ENCODE data around the gene PRAC1. TPM values are rescaled to one million over a fixed set of nuclear protein-coding genes. Genes with fewer than 3 reads are reported as not detected.

Gene PRAC1
- total and polyA plus RNA-seq, 2 of the 8 experiments (the other 6 are each of a cell fraction or from before 2014, with no cell fraction given) = not detected

DNA sequence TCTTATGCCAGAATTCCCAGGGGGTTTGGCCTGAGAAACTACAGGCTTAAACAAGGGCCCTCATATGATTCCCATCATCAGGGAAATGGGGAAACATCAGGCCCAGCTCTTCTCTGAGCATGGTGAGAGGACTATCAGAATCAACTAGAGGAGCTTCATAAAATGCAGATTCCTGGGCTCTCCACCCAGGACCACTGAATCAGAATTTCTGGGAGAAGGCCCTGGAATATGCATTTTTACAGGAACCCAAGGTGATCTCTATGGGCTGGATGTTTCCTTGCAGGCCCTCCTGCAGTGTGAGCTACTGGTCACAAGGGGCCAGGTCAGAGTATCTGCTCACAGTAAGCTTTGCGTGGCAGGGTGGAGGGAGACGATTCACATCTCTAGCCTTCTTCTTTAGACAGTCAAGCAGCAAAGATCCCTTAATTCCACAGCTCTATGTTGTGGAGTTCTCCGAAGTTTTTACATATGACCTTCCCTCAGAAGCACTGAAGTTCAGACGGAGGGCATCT lies 45.0 kb upstream of the PRAC1 start:
- Histone ChIP-seq H2AK5ac (ENCODE audit: low read depth, low read length) (no peak overlapping the region), H3K27me3 (replicated peaks in 1 of 4; ENCODE audit: control insufficient read depth in 3 of 4, extremely low read depth in 1 of 4, insufficient read depth in 3 of 4, low read length in 3 of 4) (peaks cover under 1 to 4% (median 2%) of the 10 kb centered on the region in 4 experiments; a peak in 5 of 7 replicates), H3K9me3 (ENCODE audit: insufficient read depth in 2 of 2, low read depth in 1 of 2, low read length in 1 of 2) (no peaks in the 10 kb centered on the region), H4K20me1 (replicated peaks in 1 of 2; ENCODE audit: control insufficient read depth in 1 of 2, insufficient read depth in 2 of 2, low read length in 2 of 2) (peaks cover 0 to 2% of the 10 kb centered on the region in 2 experiments), H3K9ac (replicated peaks in 1 of 4; ENCODE audit: extremely low read depth in 1 of 4, low read depth in 3 of 4, low read length in 3 of 4) (no peak overlapping the region), H2BK20ac (ENCODE audit: low read length) (no peak overlapping the region), H3K14ac (ENCODE audit: insufficient read length) (no peak overlapping the region), H3K79me2 (ENCODE audit: control insufficient read depth in 1 of 2, insufficient read depth in 2 of 2, low read length in 2 of 2) (no peaks in the 10 kb centered on the region), H2BK15ac (ENCODE audit: low read length) (no peak overlapping the region), H3K27ac (ENCODE audit: low read depth, low read length) (no peak overlapping the region), H3K36me3 (ENCODE audit: control insufficient read depth in 2 of 4, insufficient read depth in 4 of 4, low read length in 3 of 4) (no peaks in the 10 kb centered on the region), H3K23me2 (ENCODE audit: low read depth, low read length) (no peaks in the 10 kb centered on the region), H3K4me3 (ENCODE audit: extremely low read depth in 1 of 4, insufficient read depth in 2 of 4, low read depth in 3 of 4, low read length in 4 of 4) (no peak overlapping the region), H2AFZ (ENCODE audit: low read length) (no peak overlapping the region), H3K4me1 (replicated peaks in 1 of 4; ENCODE audit: control insufficient read depth in 3 of 4, insufficient read depth in 4 of 4, low read length in 3 of 4) (no peaks in the 10 kb centered on the region), H3K56ac (replicated peaks; ENCODE audit: insufficient read length, low read depth, low read length) (no peak overlapping the region), H4K8ac (ENCODE audit: extremely low read depth, insufficient read depth, low read length) (no peak overlapping the region), H4K5ac (ENCODE audit: insufficient read length, low read depth, low read length) (no peak overlapping the region), H4K91ac (replicated peaks; ENCODE audit: insufficient read length, low read length) (no peak overlapping the region), H3K4me2 (ENCODE audit: insufficient read depth in 1 of 2, low read depth in 2 of 2, low read length in 2 of 2) (no peak overlapping the region), H3K18ac (ENCODE audit: extremely low read depth, low read length) (no peak overlapping the region), H2BK5ac (ENCODE audit: low read depth, low read length) (no peak overlapping the region), H3K4ac (replicated peaks; ENCODE audit: insufficient read length, low read depth, low read length) (no peak overlapping the region), H2BK120ac (replicated peaks; ENCODE audit: low read depth, low read length) (no peak overlapping the region), H2BK12ac (ENCODE audit: low read depth, low read length) (no peak overlapping the region), H3K23ac (ENCODE audit: insufficient read length) (no peak overlapping the region), H3K79me1 (ENCODE audit: low read depth, low read length) (no peaks in the 10 kb centered on the region)
- 71% methylated on average over 4 of the region's 4 CpGs; no CpG with 5 or more reads in 1 of the 2 experiments for WGBS, 2 experiments (ENCODE audit: extremely low coverage in 1 of 2, insufficient coverage in 1 of 2, insufficient read length in 1 of 2, insufficient replicate concordance in 2 of 2, low coverage in 1 of 2, low lambda C conversion rate in 2 of 2, missing lambda C conversion rate in 1 of 2)
- FAIRE-seq (no peak), DNase-seq (ENCODE audit: low read depth in 1 of 2, low spot score in 2 of 2) (no peak)
- POLR2A ChIA-PET (ENCODE audit: partially characterized antibody) = interaction anchor here (0.6 to 1.6 kb wide), 5 partner anchors 9 to 910 kb away, joined by 3 to 6 read pairs (median 3); no protein-coding TSS in a partner anchor
- CTCF ChIA-PET (ENCODE audit: partially characterized antibody) = interaction anchor here (0.6 to 18.8 kb wide), 21 partner anchors 8 to 1895 kb away, joined by 3 to 186 read pairs (median 4); partner anchors contain the start of gene PRAC2
- TF ChIP-seq TAF1 (IDR thresholded peaks at IDR 0.05; ENCODE audit: low read depth, low read length) = no peak
- TF ChIP-seq CEBPB (IDR thresholded peaks at IDR 0.05; ENCODE audit: low read depth, low read length) = no peak
- TF ChIP-seq, protein P1, sequence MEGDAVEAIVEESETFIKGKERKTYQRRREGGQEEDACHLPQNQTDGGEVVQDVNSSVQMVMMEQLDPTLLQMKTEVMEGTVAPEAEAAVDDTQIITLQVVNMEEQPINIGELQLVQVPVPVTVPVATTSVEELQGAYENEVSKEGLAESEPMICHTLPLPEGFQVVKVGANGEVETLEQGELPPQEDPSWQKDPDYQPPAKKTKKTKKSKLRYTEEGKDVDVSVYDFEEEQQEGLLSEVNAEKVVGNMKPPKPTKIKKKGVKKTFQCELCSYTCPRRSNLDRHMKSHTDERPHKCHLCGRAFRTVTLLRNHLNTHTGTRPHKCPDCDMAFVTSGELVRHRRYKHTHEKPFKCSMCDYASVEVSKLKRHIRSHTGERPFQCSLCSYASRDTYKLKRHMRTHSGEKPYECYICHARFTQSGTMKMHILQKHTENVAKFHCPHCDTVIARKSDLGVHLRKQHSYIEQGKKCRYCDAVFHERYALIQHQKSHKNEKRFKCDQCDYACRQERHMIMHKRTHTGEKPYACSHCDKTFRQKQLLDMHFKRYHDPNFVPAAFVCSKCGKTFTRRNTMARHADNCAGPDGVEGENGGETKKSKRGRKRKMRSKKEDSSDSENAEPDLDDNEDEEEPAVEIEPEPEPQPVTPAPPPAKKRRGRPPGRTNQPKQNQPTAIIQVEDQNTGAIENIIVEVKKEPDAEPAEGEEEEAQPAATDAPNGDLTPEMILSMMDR (IDR thresholded peaks at IDR 0.05; ENCODE audit: control extremely low read depth in 1 of 3, insufficient read depth in 1 of 3, low read depth in 1 of 3, low read length in 3 of 3) = peak in 1 of 3 experiments; percentile 12; a peak in 1 of 4 replicates
